Stimulated activated CD4-positive, alpha-beta T cell treated with anti-CD3 and anti-CD28 coated beads, Interleukin-15, amount 100 ng/mL, for 48 hours (primary cell): ENCODE data around the gene WDR70.
"Not testable (repeated sequence)": the region's sequence is repeated elsewhere in the genome, so short reads cannot be mapped to it uniquely, and the experiment has no call there.

Experiments used
- DNase-seq, 2 donors: peaks; one replicate each; pipeline ENCODE4 v3.0.0-alpha.2; 2020; ENCODE audit warnings: low read depth in 2 of 2

The WDR70 gene

GRCh38 chr5:37767251-37767650 is 388.1 kb downstream of the WDR70 start:
- no peak for DNase-seq

GRCh38 chr5:37767961-37768360 is 388.8 kb downstream of the WDR70 start:
- DNase-seq: no peak

GRCh38 chr5:37768371-37768770 is 389.3 kb downstream of the WDR70 start:
- no peak for DNase-seq

- DNase-seq: no peak
Observed at GRCh38 chr5:37769108-37769507, 390.0 kb downstream of the WDR70 start.

GRCh38 chr5:37769840-37770239 is 390.7 kb downstream of the WDR70 start:
- DNase-seq: no peak

- no peak for DNase-seq
Observed at GRCh38 chr5:37770786-37771185, 391.7 kb downstream of the WDR70 start.

- no peak for DNase-seq
Observed at GRCh38 chr5:37771203-37771611, 392.1 kb downstream of the WDR70 start.

- no peak for DNase-seq
Observed at GRCh38 chr5:37771731-37772130, 392.6 kb downstream of the WDR70 start.

GRCh38 chr5:37772255-37772654 is 393.1 kb downstream of the WDR70 start:
- no peak for DNase-seq

GRCh38 chr5:37773809-37774208 is 394.7 kb downstream of the WDR70 start:
- DNase-seq: no peak

- peak in 1 of 2 donors; percentile 15 for DNase-seq
Observed at GRCh38 chr5:37774912-37775483, 395.9 kb downstream of the WDR70 start.

- no peak for DNase-seq
Observed at GRCh38 chr5:37776826-37777225, 397.7 kb downstream of the WDR70 start.

- no peak for DNase-seq
Observed at GRCh38 chr5:37777432-37778130, 398.5 kb downstream of the WDR70 start.

- DNase-seq: not testable (repeated sequence)
Observed at GRCh38 chr5:37781409-37781808, 402.3 kb downstream of the WDR70 start.

- DNase-seq: no peak
Observed at GRCh38 chr5:37786416-37786815, 407.3 kb downstream of the WDR70 start.

GRCh38 chr5:37786862-37787519 is 407.9 kb downstream of the WDR70 start:
- DNase-seq: no peak

GRCh38 chr5:37787742-37788141 is 408.6 kb downstream of the WDR70 start:
- no peak for DNase-seq

GRCh38 chr5:37789991-37790390 is 410.9 kb downstream of the WDR70 start:
- no peak for DNase-seq

- no peak for DNase-seq
Observed at GRCh38 chr5:37791321-37791720, 412.2 kb downstream of the WDR70 start.

- no peak for DNase-seq
Observed at GRCh38 chr5:37792975-37793631, 414.0 kb downstream of the WDR70 start.

GRCh38 chr5:37795292-37795691 is 416.2 kb downstream of the WDR70 start:
- DNase-seq: not testable (repeated sequence)

GRCh38 chr5:37796435-37796834 is 417.3 kb downstream of the WDR70 start:
- DNase-seq: not testable (repeated sequence)
